Neural progenitor cell (in vitro differentiated cells): ENCODE measurements around the gene DCHS1.

Experiments
- EZH2 ChIP-seq: fragments of 200-600 bp; sonication (generic); IDR thresholded peaks from 2 replicates; pipeline ENCODE4 v1.6.1; 2017; ENCODE audit warnings: antibody characterized with exemption, mild to moderate bottlenecking, moderate library complexity
- EZH2phosphoT487 ChIP-seq: fragments of 200-600 bp; sonication (generic); IDR thresholded peaks from 2 replicates; pipeline ENCODE4 v1.6.1; 2017; ENCODE audit warnings: antibody characterized with exemption
- TF ChIP-seq, protein P1 (sequence below): fragments of 200-600 bp; sonication (generic); IDR thresholded peaks from 2 replicates; pipeline ENCODE4 v1.5.1; 2017; ENCODE audit warnings: antibody characterized with exemption, mild to moderate bottlenecking

DNA sequence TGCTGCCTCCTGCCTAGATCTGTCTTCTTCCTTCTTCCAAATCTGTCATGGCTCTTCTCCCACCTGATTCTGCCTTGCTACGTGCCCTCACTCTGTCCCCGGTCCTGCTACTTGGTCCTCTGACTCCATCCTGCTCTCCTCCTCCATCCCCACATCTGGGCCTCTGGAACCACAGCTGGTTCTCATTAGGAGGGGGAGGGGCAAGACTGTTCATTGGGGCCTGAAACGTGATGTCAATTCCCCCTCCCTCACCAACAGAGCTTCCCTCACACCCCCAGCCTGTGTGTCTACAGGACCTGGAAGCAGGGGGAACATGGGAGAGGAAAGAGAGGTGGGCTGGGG lies 9.1 kb downstream of the DCHS1 start:
- TF ChIP-seq EZH2phosphoT487 (no peak), EZH2 (no peak)
- TF ChIP-seq, protein P1, sequence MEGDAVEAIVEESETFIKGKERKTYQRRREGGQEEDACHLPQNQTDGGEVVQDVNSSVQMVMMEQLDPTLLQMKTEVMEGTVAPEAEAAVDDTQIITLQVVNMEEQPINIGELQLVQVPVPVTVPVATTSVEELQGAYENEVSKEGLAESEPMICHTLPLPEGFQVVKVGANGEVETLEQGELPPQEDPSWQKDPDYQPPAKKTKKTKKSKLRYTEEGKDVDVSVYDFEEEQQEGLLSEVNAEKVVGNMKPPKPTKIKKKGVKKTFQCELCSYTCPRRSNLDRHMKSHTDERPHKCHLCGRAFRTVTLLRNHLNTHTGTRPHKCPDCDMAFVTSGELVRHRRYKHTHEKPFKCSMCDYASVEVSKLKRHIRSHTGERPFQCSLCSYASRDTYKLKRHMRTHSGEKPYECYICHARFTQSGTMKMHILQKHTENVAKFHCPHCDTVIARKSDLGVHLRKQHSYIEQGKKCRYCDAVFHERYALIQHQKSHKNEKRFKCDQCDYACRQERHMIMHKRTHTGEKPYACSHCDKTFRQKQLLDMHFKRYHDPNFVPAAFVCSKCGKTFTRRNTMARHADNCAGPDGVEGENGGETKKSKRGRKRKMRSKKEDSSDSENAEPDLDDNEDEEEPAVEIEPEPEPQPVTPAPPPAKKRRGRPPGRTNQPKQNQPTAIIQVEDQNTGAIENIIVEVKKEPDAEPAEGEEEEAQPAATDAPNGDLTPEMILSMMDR = no peak
